Measurements from ENCODE around the gene HSPA1B. TPM values are rescaled to one million over a fixed set of nuclear protein-coding genes. Genes with fewer than 3 reads are reported as not detected.

The HSPA1B gene
- polyA plus RNA-seq, 4 donors, result 16.5 to 130 (median 35.0) TPM

DNA sequence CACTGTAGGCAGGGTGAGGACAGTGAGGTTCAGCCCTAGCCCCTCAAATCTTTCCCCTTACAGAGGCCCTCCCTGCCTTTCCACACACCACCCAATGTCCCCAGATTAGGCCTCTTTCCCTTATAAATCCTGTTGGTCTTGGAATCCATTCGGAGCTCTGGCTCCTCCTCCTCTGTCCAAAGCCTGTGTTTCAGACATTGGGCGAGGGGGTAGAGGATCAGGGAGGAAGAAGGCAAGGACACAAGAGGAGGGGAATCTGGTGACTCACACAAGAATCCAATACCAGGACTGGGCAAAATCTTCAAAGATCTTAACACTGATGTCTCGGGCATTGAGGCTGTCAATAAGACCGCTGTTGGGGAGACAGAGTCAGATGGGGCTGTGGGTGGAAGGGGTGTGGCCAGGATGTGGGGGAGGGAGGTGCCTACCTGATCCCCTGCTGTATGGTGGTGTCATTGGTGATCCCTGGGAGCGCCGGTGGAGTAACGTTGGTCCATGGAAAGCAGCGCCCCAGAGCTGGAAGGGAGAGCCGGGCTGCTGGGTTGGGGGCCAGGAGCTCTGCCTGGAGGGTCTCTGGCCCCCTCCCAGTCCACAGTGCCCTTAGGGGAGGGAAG, 43.6 kb downstream of the HSPA1B start:
- no peak for DNase-seq
- no peak overlapping the region for H3K4me3 ChIP-seq (ENCODE audit: low read depth in 1 of 3, low read length in 3 of 3)
- H3K9me3 ChIP-seq (ENCODE audit: control insufficient read depth in 2 of 2, insufficient read depth in 1 of 2, low read depth in 1 of 2, low read length in 1 of 2), result no peaks in the 10 kb centered on the region
- peaks cover 7 to 90% (median 13%) of the 10 kb centered on the region in 3 donors for H3K36me3 ChIP-seq (ENCODE audit: control insufficient read depth in 3 of 3, insufficient read depth in 2 of 3, low read depth in 1 of 3, low read length in 3 of 3)
- no peaks in the 10 kb centered on the region for H3K27me3 ChIP-seq (ENCODE audit: control insufficient read depth in 3 of 3, insufficient read depth in 3 of 3, low read length in 3 of 3)
- FAIRE-seq, result no peak
- H3K4me1 ChIP-seq (ENCODE audit: control insufficient read depth in 3 of 3, insufficient read depth in 2 of 3, low read depth in 1 of 3, low read length in 2 of 3), result peaks cover 0 to under 1% (median 0%) of the 10 kb centered on the region in 3 donors
- no peak overlapping the region for H3K27ac ChIP-seq (ENCODE audit: low read depth in 1 of 3, low read length in 2 of 3)
- WGBS, 3 donors, result 62 to 77% (median 64%) methylated on average over 6 to 9 of the region's 9 CpGs

DNA sequence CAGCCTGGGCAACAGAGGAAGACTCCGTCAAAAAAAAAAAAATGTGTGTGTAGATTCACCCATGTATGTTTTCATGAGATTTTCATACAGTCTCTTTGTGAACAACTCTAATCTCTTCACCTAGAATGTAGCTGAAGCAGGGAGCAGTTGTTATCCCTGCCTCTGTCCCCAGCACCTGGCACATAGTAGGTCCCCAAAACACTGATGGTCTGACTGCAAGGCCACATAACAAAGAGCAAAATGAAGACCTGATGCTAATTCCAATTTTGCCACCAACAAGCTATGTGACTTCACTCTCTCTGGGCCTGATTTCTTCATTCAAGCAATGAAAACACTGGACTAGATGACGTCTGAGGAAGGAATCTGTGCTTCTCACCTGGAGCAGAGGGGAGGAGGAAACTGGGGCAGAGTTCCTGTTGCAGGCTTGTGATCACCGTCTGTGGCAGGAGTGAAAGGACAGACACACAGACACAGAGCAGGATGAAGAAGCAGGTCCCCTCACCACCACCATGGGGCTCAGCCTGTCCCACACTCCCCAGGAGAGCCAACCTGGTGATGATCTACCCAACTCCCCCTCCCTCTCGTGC, 46.6 kb downstream of the HSPA1B start:
- H3K9me3 ChIP-seq (ENCODE audit: control insufficient read depth in 2 of 2, insufficient read depth in 1 of 2, low read depth in 1 of 2, low read length in 1 of 2), result no peaks in the 10 kb centered on the region
- H3K27ac ChIP-seq (ENCODE audit: low read depth in 1 of 3, low read length in 2 of 3), result no peak overlapping the region
- DNase-seq (no peak), FAIRE-seq (no peak)
- H3K27me3 ChIP-seq (ENCODE audit: control insufficient read depth in 3 of 3, insufficient read depth in 3 of 3, low read length in 3 of 3), result no peaks in the 10 kb centered on the region
- peaks cover 7 to 72% (median 14%) of the 10 kb centered on the region in 3 donors for H3K36me3 ChIP-seq (ENCODE audit: control insufficient read depth in 3 of 3, insufficient read depth in 2 of 3, low read depth in 1 of 3, low read length in 3 of 3)
- 50 to 67% (median 59%) methylated on average over 4 of the region's 4 CpGs for WGBS, 3 donors
- peaks cover 0 to 16% (median 0%) of the 10 kb centered on the region in 3 donors for H3K4me1 ChIP-seq (ENCODE audit: control insufficient read depth in 3 of 3, insufficient read depth in 2 of 3, low read depth in 1 of 3, low read length in 2 of 3)
- H3K4me3 ChIP-seq (ENCODE audit: low read depth in 1 of 3, low read length in 3 of 3), result no peak overlapping the region

DNA sequence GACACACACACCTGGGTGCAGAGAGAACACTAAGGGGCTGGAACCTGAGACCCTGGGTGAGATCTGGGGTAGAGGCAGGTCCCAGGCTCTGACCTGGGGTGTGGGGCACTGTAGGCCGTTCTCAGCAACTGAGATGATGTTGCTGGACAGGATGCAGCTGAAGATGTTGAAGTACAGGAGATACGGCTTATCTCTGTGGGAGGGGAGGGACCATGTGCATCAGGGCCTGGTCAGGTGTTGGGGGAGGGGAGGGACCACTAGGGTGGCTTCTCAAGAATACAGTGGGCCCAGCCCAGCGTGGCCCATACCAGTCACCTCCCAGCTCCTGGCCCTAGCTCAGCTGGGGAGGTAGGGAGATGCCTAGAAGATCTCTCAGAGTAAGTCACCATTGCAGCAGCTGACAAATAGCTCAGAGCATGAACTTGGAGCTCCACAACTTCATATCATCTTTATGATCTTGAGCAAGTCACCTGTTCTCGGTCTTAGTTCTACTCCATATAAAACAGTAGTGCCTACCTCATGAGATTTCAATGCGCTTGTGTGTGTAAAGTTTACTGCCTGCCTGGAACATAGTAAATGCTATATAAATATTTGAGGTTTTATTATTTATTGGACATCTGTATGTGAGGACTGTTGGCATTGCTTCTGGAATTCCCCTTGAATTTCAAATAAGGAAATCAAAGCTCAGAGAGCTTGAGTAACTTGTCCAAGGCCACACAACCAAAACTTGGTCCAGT, 47.5 kb downstream of the HSPA1B start:
- Histone ChIP-seq H3K36me3 (ENCODE audit: control insufficient read depth in 3 of 3, insufficient read depth in 2 of 3, low read depth in 1 of 3, low read length in 3 of 3) (peaks cover 5 to 74% (median 13%) of the 10 kb centered on the region in 3 donors), H3K27me3 (ENCODE audit: control insufficient read depth in 3 of 3, insufficient read depth in 3 of 3, low read length in 3 of 3) (no peaks in the 10 kb centered on the region), H3K9me3 (ENCODE audit: control insufficient read depth in 2 of 2, insufficient read depth in 1 of 2, low read depth in 1 of 2, low read length in 1 of 2) (no peaks in the 10 kb centered on the region), H3K4me3 (ENCODE audit: low read depth in 1 of 3, low read length in 3 of 3) (no peak overlapping the region), H3K27ac (ENCODE audit: low read depth in 1 of 3, low read length in 2 of 3) (no peak overlapping the region), H3K4me1 (ENCODE audit: control insufficient read depth in 3 of 3, insufficient read depth in 2 of 3, low read depth in 1 of 3, low read length in 2 of 3) (peaks cover 0 to 24% (median 0%) of the 10 kb centered on the region in 3 donors)
- FAIRE-seq, result no peak
- no peak for DNase-seq
- 70 to 78% (median 73%) methylated on average over 5 of the region's 5 CpGs for WGBS, 3 donors

DNA sequence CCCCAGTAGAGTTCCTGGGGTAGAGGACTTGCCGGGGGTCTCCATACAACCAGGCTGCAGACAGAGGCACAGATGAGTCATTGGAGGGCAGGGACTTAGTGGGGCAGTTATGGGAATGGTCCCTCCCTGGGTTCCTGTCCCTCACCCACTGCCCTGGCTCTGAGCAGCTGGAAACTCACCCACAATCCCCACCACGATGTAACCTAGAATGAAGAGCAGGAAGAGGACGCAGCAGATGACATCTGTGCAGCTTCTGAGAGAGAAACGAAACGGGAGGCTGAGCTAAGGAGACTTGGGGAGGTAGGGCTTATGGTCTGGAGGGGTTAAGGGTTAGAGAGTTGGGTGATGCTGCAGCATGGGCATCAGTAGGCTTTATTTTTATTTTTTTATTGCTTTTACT, 48.3 kb downstream of the HSPA1B start:
- H3K27ac ChIP-seq (ENCODE audit: low read depth in 1 of 3, low read length in 2 of 3), result no peak overlapping the region
- H3K4me1 ChIP-seq (ENCODE audit: control insufficient read depth in 3 of 3, insufficient read depth in 2 of 3, low read depth in 1 of 3, low read length in 2 of 3), result peaks cover 0 to 24% (median 0%) of the 10 kb centered on the region in 3 donors
- H3K36me3 ChIP-seq (ENCODE audit: control insufficient read depth in 3 of 3, insufficient read depth in 2 of 3, low read depth in 1 of 3, low read length in 3 of 3), result peaks cover 12 to 74% (median 14%) of the 10 kb centered on the region in 3 donors
- FAIRE-seq (no peak), DNase-seq (no peak)
- no peaks in the 10 kb centered on the region for H3K9me3 ChIP-seq (ENCODE audit: control insufficient read depth in 2 of 2, insufficient read depth in 1 of 2, low read depth in 1 of 2, low read length in 1 of 2)
- no peaks in the 10 kb centered on the region for H3K27me3 ChIP-seq (ENCODE audit: control insufficient read depth in 3 of 3, insufficient read depth in 3 of 3, low read length in 3 of 3)
- 63 to 76% (median 63%) methylated on average over 5 of the region's 5 CpGs for WGBS, 3 donors
- no peak overlapping the region for H3K4me3 ChIP-seq (ENCODE audit: low read depth in 1 of 3, low read length in 3 of 3)

DNA sequence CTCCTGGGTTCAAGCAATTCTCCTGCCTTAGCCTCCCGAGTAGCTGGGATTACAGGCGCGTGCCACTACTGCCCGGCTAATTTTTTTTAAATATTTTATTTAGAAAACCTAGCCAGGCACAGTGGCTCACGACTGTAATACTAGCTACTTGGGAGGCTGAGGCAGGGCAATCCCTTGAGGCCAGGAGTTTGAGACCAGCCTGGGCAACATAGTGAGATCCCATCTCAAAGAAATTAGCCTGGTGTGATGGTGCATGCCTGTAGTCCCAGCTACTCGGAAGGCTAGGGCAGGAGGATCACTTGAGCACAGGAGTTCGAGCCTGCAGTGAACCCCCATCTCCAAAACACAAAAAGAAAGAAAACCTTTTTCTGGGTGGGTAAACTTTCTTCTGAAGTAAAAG, 48.8 kb downstream of the HSPA1B start:
- Histone ChIP-seq H3K4me3 (ENCODE audit: low read depth in 1 of 3, low read length in 3 of 3) (no peak overlapping the region), H3K9me3 (ENCODE audit: control insufficient read depth in 2 of 2, insufficient read depth in 1 of 2, low read depth in 1 of 2, low read length in 1 of 2) (no peaks in the 10 kb centered on the region)
- DNase-seq, result no peak

DNA sequence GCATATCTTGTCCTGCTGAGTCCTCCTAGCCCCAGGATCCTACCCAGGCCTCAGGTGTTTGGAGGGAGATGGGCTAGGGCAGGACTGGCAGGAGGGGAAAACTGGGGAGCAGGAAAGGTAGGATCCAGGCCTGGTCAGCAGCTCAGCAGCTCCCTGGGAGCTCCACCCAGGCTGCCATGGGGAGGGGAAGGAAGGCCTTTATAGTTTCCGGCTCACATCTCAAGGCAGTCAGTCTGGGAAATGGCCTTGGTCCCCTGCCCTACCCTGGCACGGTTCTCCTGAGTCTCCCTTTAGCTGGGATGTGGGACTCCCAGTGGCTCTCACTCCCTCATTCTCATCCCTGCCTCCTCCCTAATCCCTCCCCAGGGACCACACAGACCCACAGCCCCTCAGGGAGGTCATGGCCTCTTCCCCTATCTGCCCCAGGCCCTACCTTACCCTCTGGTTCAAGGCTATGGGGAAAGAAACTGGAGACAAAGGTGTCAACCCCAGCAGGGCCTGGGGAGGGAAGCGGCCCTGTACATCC, 49.6 kb downstream of the HSPA1B start:
- peaks cover 0 to 24% (median 0%) of the 10 kb centered on the region in 3 donors for H3K4me1 ChIP-seq (ENCODE audit: control insufficient read depth in 3 of 3, insufficient read depth in 2 of 3, low read depth in 1 of 3, low read length in 2 of 3)
- DNase-seq (peak; percentile 72 to 82), FAIRE-seq (no peak)
- H3K4me3 ChIP-seq (ENCODE audit: low read depth in 1 of 3, low read length in 3 of 3), result peak overlapping the region in 2 of 3 donors; percentile 83 to 87
- H3K9me3 ChIP-seq (ENCODE audit: control insufficient read depth in 2 of 2, insufficient read depth in 1 of 2, low read depth in 1 of 2, low read length in 1 of 2), result no peaks in the 10 kb centered on the region
- H3K27me3 ChIP-seq (ENCODE audit: control insufficient read depth in 3 of 3, insufficient read depth in 3 of 3, low read length in 3 of 3), result no peaks in the 10 kb centered on the region
- peak overlapping the region; percentile 89 to 99 (median 99) for H3K27ac ChIP-seq (ENCODE audit: low read depth in 1 of 3, low read length in 2 of 3)
- H3K36me3 ChIP-seq (ENCODE audit: control insufficient read depth in 3 of 3, insufficient read depth in 2 of 3, low read depth in 1 of 3, low read length in 3 of 3), result peaks cover 9 to 72% (median 16%) of the 10 kb centered on the region in 3 donors
- WGBS, 3 donors, result 16 to 46% (median 24%) methylated on average over 3 of the region's 3 CpGs

More for the DNA sequence above, 48.8 kb downstream of the HSPA1B start:
- 89 to 93% (median 90%) methylated on average over 7 of the region's 7 CpGs for WGBS, 3 donors
- H3K27me3 ChIP-seq (ENCODE audit: control insufficient read depth in 3 of 3, insufficient read depth in 3 of 3, low read length in 3 of 3), result no peaks in the 10 kb centered on the region
- FAIRE-seq, result no peak
- H3K27ac ChIP-seq (ENCODE audit: low read depth in 1 of 3, low read length in 2 of 3), result peak overlapping the region in 1 of 3 donors; percentile 99
- H3K4me1 ChIP-seq (ENCODE audit: control insufficient read depth in 3 of 3, insufficient read depth in 2 of 3, low read depth in 1 of 3, low read length in 2 of 3), result peaks cover 0 to 24% (median 0%) of the 10 kb centered on the region in 3 donors
- H3K36me3 ChIP-seq (ENCODE audit: control insufficient read depth in 3 of 3, insufficient read depth in 2 of 3, low read depth in 1 of 3, low read length in 3 of 3), result peaks cover 12 to 74% (median 16%) of the 10 kb centered on the region in 3 donors

DNA sequence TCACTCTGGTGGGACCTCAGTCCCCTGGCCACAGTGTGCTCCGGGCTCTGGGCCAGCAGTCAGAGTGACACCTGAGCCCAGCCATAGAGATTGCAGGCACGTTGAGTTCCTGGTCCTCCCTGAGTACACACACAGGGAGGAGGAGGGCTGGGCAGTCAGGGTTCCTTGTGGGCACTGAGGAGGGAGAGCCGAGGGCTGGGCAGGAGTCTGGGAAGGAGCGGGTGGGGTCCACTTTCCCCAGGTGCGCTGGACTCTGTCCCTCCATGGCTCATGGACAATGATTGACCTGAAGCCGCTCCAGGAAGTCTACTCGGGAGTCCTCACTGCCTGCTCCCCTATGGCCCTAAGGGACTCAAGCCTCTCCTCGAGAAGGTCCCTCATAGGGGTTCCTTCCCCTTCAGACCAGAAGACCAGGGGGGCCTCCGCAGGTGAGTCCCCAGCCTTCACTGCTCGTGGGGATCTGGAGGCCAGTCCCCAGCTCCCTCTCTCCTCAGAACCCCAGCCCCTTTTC, 50.2 kb downstream of the HSPA1B start:
- H3K9me3 ChIP-seq (ENCODE audit: control insufficient read depth in 2 of 2, insufficient read depth in 1 of 2, low read depth in 1 of 2, low read length in 1 of 2), result no peaks in the 10 kb centered on the region
- peak overlapping the region; percentile 66 to 87 (median 83) for H3K4me3 ChIP-seq (ENCODE audit: low read depth in 1 of 3, low read length in 3 of 3)
- 8 to 56% (median 21%) methylated on average over 10 of the region's 10 CpGs for WGBS, 3 donors
- peaks cover 9 to 73% (median 16%) of the 10 kb centered on the region in 3 donors for H3K36me3 ChIP-seq (ENCODE audit: control insufficient read depth in 3 of 3, insufficient read depth in 2 of 3, low read depth in 1 of 3, low read length in 3 of 3)
- no peak for FAIRE-seq
- no peaks in the 10 kb centered on the region for H3K27me3 ChIP-seq (ENCODE audit: control insufficient read depth in 3 of 3, insufficient read depth in 3 of 3, low read length in 3 of 3)
- H3K4me1 ChIP-seq (ENCODE audit: control insufficient read depth in 3 of 3, insufficient read depth in 2 of 3, low read depth in 1 of 3, low read length in 2 of 3), result peaks cover 0 to 24% (median 0%) of the 10 kb centered on the region in 3 donors
- peak; percentile 94 to 97 for DNase-seq
- H3K27ac ChIP-seq (ENCODE audit: low read depth in 1 of 3, low read length in 2 of 3), result peak overlapping the region; percentile 89 to 99 (median 99)

DNA sequence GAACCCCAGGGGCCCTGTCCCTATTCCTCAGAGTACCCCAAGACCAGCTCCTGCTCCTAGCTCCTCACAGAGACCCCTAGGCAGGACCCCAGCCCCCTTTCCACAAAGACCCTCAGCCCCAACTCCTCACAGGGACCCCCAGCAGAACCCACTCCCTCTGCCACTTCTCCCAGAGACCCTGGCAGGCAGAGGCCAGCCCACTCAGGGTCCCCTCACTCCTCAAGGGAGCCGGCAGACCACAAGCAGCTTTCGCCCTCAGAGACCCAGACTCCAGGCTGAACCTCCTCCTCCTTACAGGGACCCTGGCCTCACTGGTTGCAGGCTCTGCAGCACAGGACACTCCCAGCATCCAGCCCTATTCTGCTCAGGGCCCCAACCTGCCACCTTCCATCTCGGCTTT, 50.7 kb downstream of the HSPA1B start:
- Histone ChIP-seq H3K36me3 (ENCODE audit: control insufficient read depth in 3 of 3, insufficient read depth in 2 of 3, low read depth in 1 of 3, low read length in 3 of 3) (peaks cover 9 to 73% (median 16%) of the 10 kb centered on the region in 3 donors), H3K4me1 (ENCODE audit: control insufficient read depth in 3 of 3, insufficient read depth in 2 of 3, low read depth in 1 of 3, low read length in 2 of 3) (peaks cover 0 to 24% (median 0%) of the 10 kb centered on the region in 3 donors), H3K27me3 (ENCODE audit: control insufficient read depth in 3 of 3, insufficient read depth in 3 of 3, low read length in 3 of 3) (no peaks in the 10 kb centered on the region), H3K27ac (ENCODE audit: low read depth in 1 of 3, low read length in 2 of 3) (peak overlapping the region; percentile 89 to 99 (median 99)), H3K9me3 (ENCODE audit: control insufficient read depth in 2 of 2, insufficient read depth in 1 of 2, low read depth in 1 of 2, low read length in 1 of 2) (no peaks in the 10 kb centered on the region), H3K4me3 (ENCODE audit: low read depth in 1 of 3, low read length in 3 of 3) (peak overlapping the region; percentile 66 to 87 (median 83))
- FAIRE-seq (no peak), DNase-seq (peak in 1 of 2 donors; percentile 42)
- 15 to 58% (median 50%) methylated on average over 1 to 3 of the region's 3 CpGs for WGBS, 3 donors
